H9 (cell line): ENCODE results near the gene TRAPPC13. TPM values are rescaled to one million over a fixed set of nuclear protein-coding genes. Genes with fewer than 3 reads are reported as not detected.

ENCODE experiments used
- DNase-seq: peaks from one replicate; pipeline ENCODE4 v3.0.0-alpha.2; 2017
- H2AFZ ChIP-seq: one replicate; pipeline ENCODE4 v1.6.1; 2013; ENCODE audit warnings: mild to moderate bottlenecking, low read length, control low read depth, moderate library complexity
- H2AK5ac ChIP-seq: 2 replicates; pipeline ENCODE4 v1.6.1; 2013; ENCODE audit warnings: low read length, control low read depth, mixed read lengths; ENCODE audit not compliant: insufficient read length
- H2BK120ac ChIP-seq: one replicate; pipeline ENCODE4 v1.6.1; 2013; ENCODE audit warnings: low read depth, mild to moderate bottlenecking, low read length, control low read depth, inconsistent platforms; ENCODE audit not compliant: poor library complexity, severe bottlenecking
- H2BK12ac ChIP-seq: 2 replicates; pipeline ENCODE4 v1.6.1; 2013; ENCODE audit warnings: low read length, control low read depth, mixed read lengths, low read depth; ENCODE audit not compliant: insufficient read length
- H2BK15ac ChIP-seq: 2 replicates; pipeline ENCODE4 v1.6.1; 2013; ENCODE audit warnings: low read depth, low read length, control low read depth
- H2BK20ac ChIP-seq: one replicate; pipeline ENCODE4 v1.6.1; 2013; ENCODE audit warnings: low read depth, mild to moderate bottlenecking, low read length, control low read depth, inconsistent platforms; ENCODE audit not compliant: poor library complexity, severe bottlenecking
- H2BK5ac ChIP-seq: 2 replicates; pipeline ENCODE4 v1.6.1; 2013; ENCODE audit warnings: low read length, control low read depth, mixed read lengths; ENCODE audit not compliant: insufficient read length
- H3K14ac ChIP-seq: 2 replicates; pipeline ENCODE4 v1.6.1; 2013; ENCODE audit warnings: low read length, control low read depth; ENCODE audit not compliant: insufficient read depth
- H3K18ac ChIP-seq: 2 replicates; pipeline ENCODE4 v1.6.1; 2013; ENCODE audit warnings: low read depth, mild to moderate bottlenecking, mixed read lengths, low read length, control low read depth; ENCODE audit not compliant: insufficient read length
- H3K23ac ChIP-seq: 2 replicates; pipeline ENCODE4 v1.6.1; 2013; ENCODE audit warnings: low read length, control low read depth, mixed read lengths, low read depth; ENCODE audit not compliant: insufficient read length
- H3K23me2 ChIP-seq: 2 replicates; pipeline ENCODE4 v1.6.1; 2013; ENCODE audit warnings: low read depth, mild to moderate bottlenecking, mixed read lengths, low read length, control low read depth; ENCODE audit not compliant: insufficient read length, poor library complexity, severe bottlenecking
- H3K27ac ChIP-seq: 2 replicates; pipeline ENCODE4 v1.5.1; 2013; ENCODE audit warnings: low read length, control low read depth, mixed read lengths, low read depth; ENCODE audit not compliant: insufficient read length
- H3K27me3 ChIP-seq: 2 replicates; pipeline ENCODE4 v1.6.1; 2013; ENCODE audit warnings: low read length, control low read depth, inconsistent platforms; ENCODE audit not compliant: insufficient read depth
- H3K4ac ChIP-seq: 2 replicates; pipeline ENCODE4 v1.6.1; 2013; ENCODE audit warnings: low read depth, mild to moderate bottlenecking, control low read depth, inconsistent platforms, low read length, moderate library complexity
- H3K4me1 ChIP-seq: 2 replicates; pipeline ENCODE4 v1.6.1; 2013; ENCODE audit warnings: low read length, control low read depth, inconsistent platforms; ENCODE audit not compliant: insufficient read depth
- H3K4me2 ChIP-seq: 2 replicates; pipeline ENCODE4 v1.6.1; 2013; ENCODE audit warnings: low read length, control low read depth, mixed read lengths; ENCODE audit not compliant: insufficient read length, insufficient read depth
- H3K56ac ChIP-seq: 2 replicates; pipeline ENCODE4 v1.6.1; 2013; ENCODE audit warnings: low read depth, mild to moderate bottlenecking, mixed read lengths, low read length, control low read depth; ENCODE audit not compliant: insufficient read length
- H3K79me1 ChIP-seq: 2 replicates; pipeline ENCODE4 v1.6.1; 2013; ENCODE audit warnings: low read depth, mild to moderate bottlenecking, moderate library complexity, low read length, control low read depth, inconsistent platforms; ENCODE audit not compliant: insufficient read depth, poor library complexity, severe bottlenecking
- H3K79me2 ChIP-seq: 2 replicates; pipeline ENCODE4 v1.6.1; 2013; ENCODE audit warnings: low read length, control low read depth, inconsistent platforms; ENCODE audit not compliant: insufficient read depth
- H3K9ac ChIP-seq: 2 replicates; pipeline ENCODE4 v1.6.1; 2013; ENCODE audit warnings: low read length, control low read depth, mixed read lengths; ENCODE audit not compliant: insufficient read length; ENCODE audit errors: extremely low read depth
- H3K9me3 ChIP-seq: one replicate; pipeline ENCODE4 v1.6.1; 2013; ENCODE audit warnings: low read depth, low read length, inconsistent platforms; ENCODE audit not compliant: control insufficient read depth
- H3T11ph ChIP-seq: one replicate; pipeline ENCODE4 v1.6.1; 2013; ENCODE audit warnings: mild to moderate bottlenecking, low read length, control low read depth, inconsistent platforms
- H4K20me1 ChIP-seq: one replicate; pipeline ENCODE4 v1.6.1; 2013; ENCODE audit not compliant: control insufficient read depth, insufficient read length, insufficient read depth
- H4K5ac ChIP-seq: 2 replicates; pipeline ENCODE4 v1.6.1; 2013; ENCODE audit warnings: low read depth, mild to moderate bottlenecking, mixed read lengths, low read length, control low read depth; ENCODE audit not compliant: insufficient read length
- H4K8ac ChIP-seq: replicated peaks from 2 replicates; pipeline ENCODE4 v1.6.1; 2013; ENCODE audit warnings: low read length, control low read depth, mixed read lengths, low read depth; ENCODE audit not compliant: insufficient read length
- H4K91ac ChIP-seq: 2 replicates; pipeline ENCODE4 v1.6.1; 2013; ENCODE audit warnings: low read depth, mild to moderate bottlenecking, moderate library complexity, mixed read lengths, low read length, control low read depth; ENCODE audit not compliant: insufficient read length
- H3K27ac Mint-ChIP-seq, 3 experiments: 2 replicates in 2 of 3; 3 replicates in 1 of 3; pipeline ENCODE4 v1.8.0; 2020 to 2021; ENCODE audit warnings: mixed read lengths in 3 of 3, mild to moderate bottlenecking in 1 of 3, moderate library complexity in 1 of 3
- H3K27me3 Mint-ChIP-seq: 2 replicates; pipeline ENCODE4 v1.8.0; 2021; ENCODE audit warnings: low read depth, mild to moderate bottlenecking, moderate library complexity, mixed read lengths
- H3K36me3 Mint-ChIP-seq, 3 experiments: 2 replicates in 2 of 3; 3 replicates in 1 of 3; pipeline ENCODE4 v1.8.0; 2020 to 2021; ENCODE audit warnings: low read depth in 3 of 3, mixed read lengths in 3 of 3; ENCODE audit not compliant: insufficient read depth in 1 of 3
- H3K4me1 Mint-ChIP-seq, 2 experiments: 2 replicates each; pipeline ENCODE4 v1.8.0; 2020; ENCODE audit warnings: mixed read lengths in 2 of 2
- H3K4me3 Mint-ChIP-seq, 2 experiments: 2 replicates in 1 of 2; 3 replicates in 1 of 2; pipeline ENCODE4 v1.8.0; 2020 to 2021; ENCODE audit warnings: mild to moderate bottlenecking in 2 of 2, mixed read lengths in 2 of 2, moderate library complexity in 1 of 2
- H3K9me3 Mint-ChIP-seq, 2 experiments: 2 replicates in 1 of 2; 3 replicates in 1 of 2; pipeline ENCODE4 v1.8.0; 2020; ENCODE audit warnings: mild to moderate bottlenecking in 2 of 2, mixed read lengths in 2 of 2, moderate library complexity in 1 of 2
- WGBS: extraction: QIAGEN DNeasy Blood & Tissue Kit; methylation state at CpG from one replicate; pipeline ENCODE4 v1.1.7; 2013; ENCODE audit warnings: missing lambda C conversion rate, low lambda C conversion rate, mixed read lengths; ENCODE audit not compliant: insufficient read length; ENCODE audit errors: extremely low coverage; 5-methylcytosine and 5-hydroxymethylcytosine counted together
- total RNA-seq: library from RNA; stranded (reverse); gene quantifications from 2 replicates; pipeline ENCODE4 v1.2.1, GENCODE V29; 2021
- TF ChIP-seq, protein P1 (sequence below): fragments of 200-600 bp; sonication (generic); conservative IDR thresholded peaks from 3 replicates; pipeline ENCODE4 v1.8.0; 2021; ENCODE audit warnings: antibody characterized with exemption, mild to moderate bottlenecking

TRAPPC13 gene
- total RNA-seq, 1 experiment from 2014 or later: 16.7 TPM

DNA sequence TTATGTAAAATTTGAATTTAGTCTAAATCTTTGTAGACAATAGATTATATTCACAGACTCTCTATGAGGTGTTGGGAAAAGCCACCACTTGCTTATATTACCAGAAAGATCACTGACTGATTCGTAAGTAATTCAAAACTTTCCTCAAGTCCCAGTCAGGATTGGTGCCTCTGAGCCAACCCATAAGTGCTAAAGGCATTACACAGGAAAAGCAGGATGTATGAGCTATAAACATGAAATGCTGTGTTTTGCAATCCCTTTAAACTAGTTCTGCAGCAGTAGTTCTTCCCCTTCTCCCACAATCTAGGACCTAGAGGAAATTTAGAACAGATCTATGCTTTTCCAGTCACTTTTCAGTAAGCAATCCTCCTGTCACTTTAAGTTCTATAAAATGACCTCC lies 48.0 kb downstream of the TRAPPC13 start:
- no peak overlapping the region for H3K18ac ChIP-seq
- H3K23me2 ChIP-seq: no peaks in the 10 kb centered on the region
- H2AK5ac ChIP-seq: no peak overlapping the region

More for the DNA sequence above, 48.0 kb downstream of the TRAPPC13 start:
- Histone ChIP-seq H3K23ac (no peak overlapping the region), H4K5ac (no peak overlapping the region), H3K56ac (no peak overlapping the region), H4K8ac (no peak overlapping the region), H3K9ac (no peak overlapping the region), H2BK12ac (no peak overlapping the region), H2BK20ac (no peak overlapping the region), H2BK120ac (no peak overlapping the region), H3K14ac (no peak overlapping the region), H3K4me1 (no peaks in the 10 kb centered on the region), H4K91ac (no peak overlapping the region), H3K79me2 (no peaks in the 10 kb centered on the region), H3K79me1 (no peaks in the 10 kb centered on the region), H3K27ac (no peak overlapping the region), H2BK5ac (no peak overlapping the region), H2AFZ (no peak overlapping the region), H2BK15ac (no peak overlapping the region), H3T11ph (no peak overlapping the region), H3K9me3 (no peaks in the 10 kb centered on the region), H3K4me2 (no peak overlapping the region), H3K4ac (no peak overlapping the region), H4K20me1 (no peaks in the 10 kb centered on the region), H3K27me3 (no peaks in the 10 kb centered on the region)
- no peaks in the 10 kb centered on the region for H3K27me3 Mint-ChIP-seq
- WGBS: no CpG with 5 or more reads among the region's 1 CpG
- DNase-seq: no peak
- H3K4me3 Mint-ChIP-seq: no peak overlapping the region
- TF ChIP-seq, protein P1, sequence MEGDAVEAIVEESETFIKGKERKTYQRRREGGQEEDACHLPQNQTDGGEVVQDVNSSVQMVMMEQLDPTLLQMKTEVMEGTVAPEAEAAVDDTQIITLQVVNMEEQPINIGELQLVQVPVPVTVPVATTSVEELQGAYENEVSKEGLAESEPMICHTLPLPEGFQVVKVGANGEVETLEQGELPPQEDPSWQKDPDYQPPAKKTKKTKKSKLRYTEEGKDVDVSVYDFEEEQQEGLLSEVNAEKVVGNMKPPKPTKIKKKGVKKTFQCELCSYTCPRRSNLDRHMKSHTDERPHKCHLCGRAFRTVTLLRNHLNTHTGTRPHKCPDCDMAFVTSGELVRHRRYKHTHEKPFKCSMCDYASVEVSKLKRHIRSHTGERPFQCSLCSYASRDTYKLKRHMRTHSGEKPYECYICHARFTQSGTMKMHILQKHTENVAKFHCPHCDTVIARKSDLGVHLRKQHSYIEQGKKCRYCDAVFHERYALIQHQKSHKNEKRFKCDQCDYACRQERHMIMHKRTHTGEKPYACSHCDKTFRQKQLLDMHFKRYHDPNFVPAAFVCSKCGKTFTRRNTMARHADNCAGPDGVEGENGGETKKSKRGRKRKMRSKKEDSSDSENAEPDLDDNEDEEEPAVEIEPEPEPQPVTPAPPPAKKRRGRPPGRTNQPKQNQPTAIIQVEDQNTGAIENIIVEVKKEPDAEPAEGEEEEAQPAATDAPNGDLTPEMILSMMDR: no peak
- no peak overlapping the region for H3K27ac Mint-ChIP-seq
- H3K4me1 Mint-ChIP-seq: peaks cover 0 to 4% of the 10 kb centered on the region in 2 experiments; a peak in 1 of 4 replicates
- no peaks in the 10 kb centered on the region for H3K9me3 Mint-ChIP-seq
- peaks cover 0 to 27% (median 2%) of the 10 kb centered on the region in 3 experiments; a peak in 4 of 7 replicates for H3K36me3 Mint-ChIP-seq
